ENCODE data around the gene PROM1. TPM values are rescaled to one million over a fixed set of nuclear protein-coding genes. Genes with fewer than 3 reads are reported as not detected.

The PROM1 gene
- total and polyA plus RNA-seq, 4 donors = 1.2 to 5.2 (median 3.7) TPM

DNA sequence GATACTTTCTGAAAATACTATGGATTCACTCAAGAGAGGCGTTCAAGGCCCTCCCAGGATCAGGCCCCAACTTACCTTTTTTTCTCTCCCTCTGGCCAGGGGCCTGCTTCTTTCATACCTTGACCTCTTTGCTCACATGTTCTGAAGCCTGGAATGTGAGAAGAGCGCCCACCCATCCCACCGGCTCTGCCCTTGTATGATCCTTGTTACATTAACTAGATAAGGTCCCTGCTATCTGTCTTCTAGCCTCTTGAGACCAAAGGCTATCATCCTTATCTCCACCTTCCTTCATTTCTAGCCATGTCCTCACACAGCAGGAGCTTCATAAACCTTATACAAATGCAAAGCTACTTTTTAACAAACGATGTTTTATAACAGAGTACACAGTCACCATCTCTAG lies 45.9 kb downstream of the PROM1 start:
- TF ChIP-seq SP1 (IDR thresholded peaks at IDR 0.05) (no peak), GABPA (IDR thresholded peaks at IDR 0.05 in 1 of 2, conservative IDR thresholded peaks at IDR 0.05 in 1 of 2) (no peak), FOXA1 (IDR thresholded peaks at IDR 0.05) (no peak), CTCF (IDR thresholded peaks at IDR 0.05; ENCODE audit: low read depth, low read length, missing input control) (no peak), HNF4A (conservative IDR thresholded peaks at IDR 0.05) (no peak), NR2F2 (IDR thresholded peaks at IDR 0.05) (no peak), RXRA (IDR thresholded peaks at IDR 0.05) (no peak), JUND (IDR thresholded peaks at IDR 0.05) (no peak), HNF4G (IDR thresholded peaks at IDR 0.05) (no peak), YY1 (IDR thresholded peaks at IDR 0.05) (no peak), FOXA2 (IDR thresholded peaks at IDR 0.05) (no peak)
- TF ChIP-seq, protein P1, sequence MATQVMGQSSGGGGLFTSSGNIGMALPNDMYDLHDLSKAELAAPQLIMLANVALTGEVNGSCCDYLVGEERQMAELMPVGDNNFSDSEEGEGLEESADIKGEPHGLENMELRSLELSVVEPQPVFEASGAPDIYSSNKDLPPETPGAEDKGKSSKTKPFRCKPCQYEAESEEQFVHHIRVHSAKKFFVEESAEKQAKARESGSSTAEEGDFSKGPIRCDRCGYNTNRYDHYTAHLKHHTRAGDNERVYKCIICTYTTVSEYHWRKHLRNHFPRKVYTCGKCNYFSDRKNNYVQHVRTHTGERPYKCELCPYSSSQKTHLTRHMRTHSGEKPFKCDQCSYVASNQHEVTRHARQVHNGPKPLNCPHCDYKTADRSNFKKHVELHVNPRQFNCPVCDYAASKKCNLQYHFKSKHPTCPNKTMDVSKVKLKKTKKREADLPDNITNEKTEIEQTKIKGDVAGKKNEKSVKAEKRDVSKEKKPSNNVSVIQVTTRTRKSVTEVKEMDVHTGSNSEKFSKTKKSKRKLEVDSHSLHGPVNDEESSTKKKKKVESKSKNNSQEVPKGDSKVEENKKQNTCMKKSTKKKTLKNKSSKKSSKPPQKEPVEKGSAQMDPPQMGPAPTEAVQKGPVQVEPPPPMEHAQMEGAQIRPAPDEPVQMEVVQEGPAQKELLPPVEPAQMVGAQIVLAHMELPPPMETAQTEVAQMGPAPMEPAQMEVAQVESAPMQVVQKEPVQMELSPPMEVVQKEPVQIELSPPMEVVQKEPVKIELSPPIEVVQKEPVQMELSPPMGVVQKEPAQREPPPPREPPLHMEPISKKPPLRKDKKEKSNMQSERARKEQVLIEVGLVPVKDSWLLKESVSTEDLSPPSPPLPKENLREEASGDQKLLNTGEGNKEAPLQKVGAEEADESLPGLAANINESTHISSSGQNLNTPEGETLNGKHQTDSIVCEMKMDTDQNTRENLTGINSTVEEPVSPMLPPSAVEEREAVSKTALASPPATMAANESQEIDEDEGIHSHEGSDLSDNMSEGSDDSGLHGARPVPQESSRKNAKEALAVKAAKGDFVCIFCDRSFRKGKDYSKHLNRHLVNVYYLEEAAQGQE (IDR thresholded peaks at IDR 0.05) = no peak
- TF ChIP-seq, protein P2, sequence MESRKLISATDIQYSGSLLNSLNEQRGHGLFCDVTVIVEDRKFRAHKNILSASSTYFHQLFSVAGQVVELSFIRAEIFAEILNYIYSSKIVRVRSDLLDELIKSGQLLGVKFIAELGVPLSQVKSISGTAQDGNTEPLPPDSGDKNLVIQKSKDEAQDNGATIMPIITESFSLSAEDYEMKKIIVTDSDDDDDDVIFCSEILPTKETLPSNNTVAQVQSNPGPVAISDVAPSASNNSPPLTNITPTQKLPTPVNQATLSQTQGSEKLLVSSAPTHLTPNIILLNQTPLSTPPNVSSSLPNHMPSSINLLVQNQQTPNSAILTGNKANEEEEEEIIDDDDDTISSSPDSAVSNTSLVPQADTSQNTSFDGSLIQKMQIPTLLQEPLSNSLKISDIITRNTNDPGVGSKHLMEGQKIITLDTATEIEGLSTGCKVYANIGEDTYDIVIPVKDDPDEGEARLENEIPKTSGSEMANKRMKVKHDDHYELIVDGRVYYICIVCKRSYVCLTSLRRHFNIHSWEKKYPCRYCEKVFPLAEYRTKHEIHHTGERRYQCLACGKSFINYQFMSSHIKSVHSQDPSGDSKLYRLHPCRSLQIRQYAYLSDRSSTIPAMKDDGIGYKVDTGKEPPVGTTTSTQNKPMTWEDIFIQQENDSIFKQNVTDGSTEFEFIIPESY (IDR thresholded peaks at IDR 0.05) = no peak
- TF ChIP-seq, protein P3, sequence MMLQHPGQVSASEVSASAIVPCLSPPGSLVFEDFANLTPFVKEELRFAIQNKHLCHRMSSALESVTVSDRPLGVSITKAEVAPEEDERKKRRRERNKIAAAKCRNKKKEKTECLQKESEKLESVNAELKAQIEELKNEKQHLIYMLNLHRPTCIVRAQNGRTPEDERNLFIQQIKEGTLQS (IDR thresholded peaks at IDR 0.05) = no peak
- no peaks in the 10 kb centered on the region for H3K36me3 ChIP-seq (ENCODE audit: control insufficient read depth in 4 of 4, insufficient read depth in 3 of 4, low read depth in 1 of 4, low read length in 3 of 4)

GRCh38 chr4:16035843-16036242 lies 48.0 kb downstream of the PROM1 start:
- Histone ChIP-seq H3K27ac (ENCODE audit: low read depth in 1 of 2, low read length in 2 of 2) (no peak overlapping the region), H3K4me3 (ENCODE audit: low read depth in 1 of 3, low read length in 3 of 3) (no peak overlapping the region), H3K4me1 (ENCODE audit: control insufficient read depth in 4 of 4, insufficient read depth in 4 of 4, low read length in 3 of 4) (peaks cover 3 to 12% (median 5%) of the 10 kb centered on the region in 4 donors), H3K9ac (ENCODE audit: low read depth in 1 of 2, low read length in 2 of 2) (no peak overlapping the region), H3K27me3 (ENCODE audit: control insufficient read depth in 4 of 4, insufficient read depth in 4 of 4, low read length in 3 of 4) (no peaks in the 10 kb centered on the region), H3K36me3 (ENCODE audit: control insufficient read depth in 4 of 4, insufficient read depth in 3 of 4, low read depth in 1 of 4, low read length in 3 of 4) (no peaks in the 10 kb centered on the region), H3K9me3 (ENCODE audit: control insufficient read depth in 4 of 4, low read length in 3 of 4) (no peaks in the 10 kb centered on the region)
- 94% methylated on average over 6 of the region's 6 CpGs for WGBS
- TF ChIP-seq SP1 (IDR thresholded peaks at IDR 0.05) (no peak), TAF1 (conservative IDR thresholded peaks at IDR 0.05) (no peak), HNF4A (conservative IDR thresholded peaks at IDR 0.05) (no peak), FOXA1 (IDR thresholded peaks at IDR 0.05) (no peak), FOXA2 (IDR thresholded peaks at IDR 0.05) (no peak), YY1 (IDR thresholded peaks at IDR 0.05) (no peak), EGR1 (IDR thresholded peaks at IDR 0.05; ENCODE audit: low read depth in 2 of 2) (no peak), NR2F2 (IDR thresholded peaks at IDR 0.05) (no peak), GABPA (IDR thresholded peaks at IDR 0.05 in 1 of 2, conservative IDR thresholded peaks at IDR 0.05 in 1 of 2) (no peak), CTCF (IDR thresholded peaks at IDR 0.05; ENCODE audit: low read depth, low read length, missing input control) (no peak), RAD21 (IDR thresholded peaks at IDR 0.05) (no peak)
- TF ChIP-seq, protein P3 (IDR thresholded peaks at IDR 0.05) = no peak
- TF ChIP-seq, protein P4, sequence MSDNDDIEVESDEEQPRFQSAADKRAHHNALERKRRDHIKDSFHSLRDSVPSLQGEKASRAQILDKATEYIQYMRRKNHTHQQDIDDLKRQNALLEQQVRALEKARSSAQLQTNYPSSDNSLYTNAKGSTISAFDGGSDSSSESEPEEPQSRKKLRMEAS (IDR thresholded peaks at IDR 0.05) = no peak
- TF ChIP-seq, protein P2 (IDR thresholded peaks at IDR 0.05) = no peak
- DNase-seq (ENCODE audit: low spot score) = no peak

More for the DNA sequence above, 45.9 kb downstream of the PROM1 start:
- H3K4me3 ChIP-seq (ENCODE audit: low read depth in 1 of 3, low read length in 3 of 3) = no peak overlapping the region
- no peak overlapping the region for H3K9ac ChIP-seq (ENCODE audit: low read depth in 1 of 2, low read length in 2 of 2)
- 93% methylated on average over 4 of the region's 4 CpGs for WGBS
- no peak for DNase-seq (ENCODE audit: low spot score)
- H3K27ac ChIP-seq (ENCODE audit: low read depth in 1 of 2, low read length in 2 of 2) = no peak overlapping the region
- no peaks in the 10 kb centered on the region for H3K27me3 ChIP-seq (ENCODE audit: control insufficient read depth in 4 of 4, insufficient read depth in 4 of 4, low read length in 3 of 4)
- no peaks in the 10 kb centered on the region for H3K9me3 ChIP-seq (ENCODE audit: control insufficient read depth in 4 of 4, low read length in 3 of 4)
- H3K4me1 ChIP-seq (ENCODE audit: control insufficient read depth in 4 of 4, insufficient read depth in 4 of 4, low read length in 3 of 4) = peaks cover 3 to 12% (median 4%) of the 10 kb centered on the region in 4 donors
